ENCODE results near the gene GLI2. TPM values are rescaled to one million over a fixed set of nuclear protein-coding genes. Genes with fewer than 3 reads are reported as not detected.

Gene GLI2
- 0.09 and 0.76 TPM in 2 replicates for total RNA-seq

GRCh38 chr2:120735746-120736170 is at the start of gene GLI2:
Gene GLI2, plus strand, starts transcription at chr2:120735868. Its CDS starts 61,453 bp downstream, at chr2:120797321.

